Natural killer cell treated with Interleukin-12 subunit alpha and Interleukin-12 subunit beta and Interleukin-15 and Interleukin-18, amount 100 ng/mL, for 72 hours (primary cell): Measurements from ENCODE around the gene ZC3H10. TPM values are rescaled to one million over a fixed set of nuclear protein-coding genes. Genes with fewer than 3 reads are reported as not detected.
"Not testable (repeated sequence)": the region's sequence is repeated elsewhere in the genome, so short reads cannot be mapped to it uniquely, and the experiment has no call there.

Experiments
- ATAC-seq, 2 donors: fragments of 150-1000 bp; cut with Tn5 transposase in 1 of 2; sonication (Bioruptor Pico), chemical (Tn5 transposase) in 1 of 2; 2 replicates each; pipeline ENCODE4 v1.10.0; 2021
- DNase-seq: peaks from one replicate; pipeline ENCODE4 v3.0.0; 2022; ENCODE audit warnings: low spot score
- H3K27ac Mint-ChIP-seq, 2 donors: 1 replicate in 1 of 2; 2 replicates in 1 of 2; pipeline ENCODE4 v1.8.0; 2022; ENCODE audit warnings: mixed read lengths in 2 of 2, mild to moderate bottlenecking in 1 of 2, moderate library complexity in 1 of 2
- H3K27me3 Mint-ChIP-seq, 2 donors: 1 replicate in 1 of 2; 2 replicates in 1 of 2; pipeline ENCODE4 v1.8.0; 2022; ENCODE audit warnings: mixed read lengths in 2 of 2
- H3K36me3 Mint-ChIP-seq: one replicate; pipeline ENCODE4 v1.8.0; 2022; ENCODE audit warnings: mixed read lengths
- H3K4me1 Mint-ChIP-seq, 2 donors: 1 replicate in 1 of 2; 2 replicates in 1 of 2; pipeline ENCODE4 v1.8.0; 2022; ENCODE audit warnings: low read depth in 2 of 2, mixed read lengths in 2 of 2, mild to moderate bottlenecking in 1 of 2
- H3K4me3 Mint-ChIP-seq: one replicate; pipeline ENCODE4 v1.8.0; 2022; ENCODE audit warnings: mixed read lengths
- H3K9me3 Mint-ChIP-seq: 2 replicates; pipeline ENCODE4 v1.8.0; 2022; ENCODE audit warnings: mixed read lengths
- total RNA-seq, 2 donors: library from RNA; stranded (reverse); gene quantifications; one replicate each; pipeline ENCODE4 v1.2.3, GENCODE V29; 2022

Gene ZC3H10
- total RNA-seq, 2 donors from 2014 or later = 11.4 to 14.9 TPM

GRCh38 chr12:56145217-56145616, 27.2 kb downstream of the ZC3H10 start:
- Mint-ChIP-seq H3K4me1 (peaks cover 6 to 11% of the 10 kb centered on the region in 2 donors), H3K4me3 (no peak overlapping the region), H3K9me3 (no peaks in the 10 kb centered on the region), H3K27me3 (no peaks in the 10 kb centered on the region), H3K27ac (no peak overlapping the region), H3K36me3 (peaks cover 17% of the 10 kb centered on the region)
- ATAC-seq = no peak
- no peak for DNase-seq

- no peak overlapping the region for H3K27ac Mint-ChIP-seq
- DNase-seq = no peak
- no peaks in the 10 kb centered on the region for H3K27me3 Mint-ChIP-seq
- no peak for ATAC-seq
- H3K4me3 Mint-ChIP-seq = no peak overlapping the region
- peaks cover 7% of the 10 kb centered on the region for H3K36me3 Mint-ChIP-seq
- H3K4me1 Mint-ChIP-seq = peaks cover 18 to 19% of the 10 kb centered on the region in 2 donors
- no peaks in the 10 kb centered on the region for H3K9me3 Mint-ChIP-seq
Observed at GRCh38 chr12:56146492-56147460, 28.7 kb downstream of the ZC3H10 start.

GRCh38 chr12:56150563-56150962, 32.5 kb downstream of the ZC3H10 start:
- H3K4me1 Mint-ChIP-seq = peaks cover 20 to 24% of the 10 kb centered on the region in 2 donors
- no peaks in the 10 kb centered on the region for H3K9me3 Mint-ChIP-seq
- H3K4me3 Mint-ChIP-seq = peak overlapping the region; percentile 9
- no peak for ATAC-seq
- peak overlapping the region; percentile 99 for H3K27ac Mint-ChIP-seq
- H3K36me3 Mint-ChIP-seq = no peaks in the 10 kb centered on the region
- no peaks in the 10 kb centered on the region for H3K27me3 Mint-ChIP-seq
- no peak for DNase-seq

- DNase-seq (no peak), ATAC-seq (peak; percentile 64 to 71)
- Mint-ChIP-seq H3K9me3 (no peaks in the 10 kb centered on the region), H3K27ac (peak overlapping the region; percentile 99), H3K4me1 (peaks cover 22 to 25% of the 10 kb centered on the region in 2 donors), H3K4me3 (peak overlapping the region; percentile 89), H3K27me3 (no peaks in the 10 kb centered on the region), H3K36me3 (no peaks in the 10 kb centered on the region)
Observed at GRCh38 chr12:56151672-56152131, 33.6 kb downstream of the ZC3H10 start.

- H3K4me3 Mint-ChIP-seq = peak within 1 kb of the TSS; percentile 89
- peak within 1 kb of the TSS; percentile 99 for H3K27ac Mint-ChIP-seq
- H3K36me3 Mint-ChIP-seq = no peaks in the 10 kb centered on the region
- peak; percentile 96 to 98 for ATAC-seq
- DNase-seq = peak; percentile 94
- peaks cover 25 to 29% of the 10 kb centered on the region in 2 donors for H3K4me1 Mint-ChIP-seq
- H3K27me3 Mint-ChIP-seq = no peaks in the 10 kb centered on the region
- no peaks in the 10 kb centered on the region for H3K9me3 Mint-ChIP-seq
Observed at GRCh38 chr12:56152132-56152755, 34.2 kb downstream of the ZC3H10 start, which contains the start of gene MYL6B. Gene MYL6B, plus strand, starts transcription at chr12:56152587. Its CDS starts 1,332 bp downstream, at chr12:56153919.

- DNase-seq (no peak), ATAC-seq (no peak)
- Mint-ChIP-seq H3K4me1 (peaks cover 29 to 31% of the 10 kb centered on the region in 2 donors), H3K36me3 (peaks cover 2% of the 10 kb centered on the region), H3K4me3 (peak overlapping the region; percentile 89), H3K27ac (peak overlapping the region; percentile 99), H3K27me3 (no peaks in the 10 kb centered on the region), H3K9me3 (no peaks in the 10 kb centered on the region)
Observed at GRCh38 chr12:56152756-56153677, 35.0 kb downstream of the ZC3H10 start.

GRCh38 chr12:56153678-56154065, 35.6 kb downstream of the ZC3H10 start:
- ATAC-seq = no peak
- Mint-ChIP-seq H3K9me3 (no peaks in the 10 kb centered on the region), H3K27ac (peak overlapping the region in 1 of 2 donors; percentile 99), H3K4me1 (peaks cover 30 to 34% of the 10 kb centered on the region in 2 donors), H3K27me3 (no peaks in the 10 kb centered on the region), H3K36me3 (peaks cover 8% of the 10 kb centered on the region), H3K4me3 (peak overlapping the region; percentile 89)
- DNase-seq = no peak

GRCh38 chr12:56154246-56154771, 36.2 kb downstream of the ZC3H10 start:
- Mint-ChIP-seq H3K4me1 (peaks cover 36 to 40% of the 10 kb centered on the region in 2 donors), H3K4me3 (no peak overlapping the region), H3K9me3 (no peaks in the 10 kb centered on the region), H3K36me3 (peaks cover 15% of the 10 kb centered on the region), H3K27ac (no peak overlapping the region), H3K27me3 (no peaks in the 10 kb centered on the region)
- ATAC-seq = no peak
- no peak for DNase-seq

- Mint-ChIP-seq H3K4me3 (peak overlapping the region; percentile 11), H3K36me3 (peaks cover 20% of the 10 kb centered on the region), H3K27me3 (no peaks in the 10 kb centered on the region), H3K27ac (peak overlapping the region in 1 of 2 donors; percentile 76), H3K4me1 (peaks cover 41 to 45% of the 10 kb centered on the region in 2 donors), H3K9me3 (no peaks in the 10 kb centered on the region)
- no peak for ATAC-seq
- no peak for DNase-seq
Observed at GRCh38 chr12:56154818-56155217, 36.8 kb downstream of the ZC3H10 start.

GRCh38 chr12:56155256-56155845, 37.3 kb downstream of the ZC3H10 start:
- Mint-ChIP-seq H3K27me3 (no peaks in the 10 kb centered on the region), H3K36me3 (peaks cover 25% of the 10 kb centered on the region), H3K4me1 (peaks cover 43 to 47% of the 10 kb centered on the region in 2 donors), H3K27ac (peak overlapping the region in 1 of 2 donors; percentile 76), H3K9me3 (no peaks in the 10 kb centered on the region), H3K4me3 (peak overlapping the region; percentile 11)
- DNase-seq (no peak), ATAC-seq (no peak)

- H3K4me3 Mint-ChIP-seq = peak overlapping the region; percentile 100
- H3K4me1 Mint-ChIP-seq = peaks cover 45 to 50% of the 10 kb centered on the region in 2 donors
- H3K9me3 Mint-ChIP-seq, DNase-seq, H3K27me3 Mint-ChIP-seq, ATAC-seq: not testable (repeated sequence)
- H3K27ac Mint-ChIP-seq = peak overlapping the region; percentile 94 to 98
- H3K36me3 Mint-ChIP-seq = peaks cover 35% of the 10 kb centered on the region
Observed at GRCh38 chr12:56156464-56157200, 38.6 kb downstream of the ZC3H10 start.
